Endothelial cell of umbilical vein (primary cell): ENCODE data around the gene SLC2A1. TPM values are rescaled to one million over a fixed set of nuclear protein-coding genes. Genes with fewer than 3 reads are reported as not detected.

Experiments used
- BruUV-seq: library from RNA; stranded (reverse); fragments of 400-500 nt; replicated peaks from 2 replicates; lab custom pipeline; 2021; lab: Mats Ljungman, UMichigan
- CTCF ChIA-PET: fragments of 300-600, 350-600 bp; sonication (Branson Sonifier 250); formaldehyde crosslinking; loops from one replicate; lab custom pipeline; 2021; ENCODE audit warnings: antibody characterized with exemption, inconsistent platforms; lab: Charles Lee
- POLR2A ChIA-PET: fragments of 300-600, 350-600 bp; sonication (Branson Sonifier 250); formaldehyde crosslinking; loops from one replicate; lab custom pipeline; 2021; ENCODE audit warnings: antibody characterized with exemption, inconsistent platforms; lab: Charles Lee
- DNase-seq: peaks from one replicate; pipeline ENCODE4 v3.0.0-alpha.2; 2011; ENCODE audit warnings: low read depth, low spot score
- FAIRE-seq: peaks from 2 replicates; lab custom pipeline; 2011; peaks lifted over from hg19 to GRCh38; lab: Jason Lieb, UNC
- H2AFZ ChIP-seq: 2 replicates; pipeline ENCODE4 v1.6.0; 2012; ENCODE audit warnings: low read depth, low read length, control low read depth, inconsistent platforms
- H3K27ac ChIP-seq: 2 replicates; pipeline ENCODE4 v1.5.1; 2011; ENCODE audit warnings: low read depth, mild to moderate bottlenecking, control low read depth, low read length, moderate library complexity; ENCODE audit not compliant: insufficient read depth
- H3K27me3 ChIP-seq, 2 experiments: 2 replicates each; pipeline versions ENCODE4 v1.6.0 to v1.6.1; 2011; ENCODE audit warnings: low read length in 2 of 2, mixed read lengths in 1 of 2; ENCODE audit not compliant: control insufficient read depth in 2 of 2, insufficient read depth in 2 of 2
- H3K36me3 ChIP-seq, 2 experiments: 2 replicates in 1 of 2; 3 replicates in 1 of 2; pipeline ENCODE4 v1.5.1; 2011; ENCODE audit warnings: low read length in 2 of 2, mild to moderate bottlenecking in 1 of 2, moderate library complexity in 1 of 2; ENCODE audit not compliant: control insufficient read depth in 2 of 2, insufficient read depth in 2 of 2; ENCODE audit errors: extremely low read depth in 1 of 2
- H3K4me1 ChIP-seq: 3 replicates; pipeline ENCODE4 v1.5.1; 2011; ENCODE audit warnings: mild to moderate bottlenecking, low read length; ENCODE audit not compliant: control insufficient read depth, insufficient read depth; ENCODE audit errors: extremely low read depth
- H3K4me2 ChIP-seq: 2 replicates; pipeline ENCODE4 v1.6.1; 2011; ENCODE audit warnings: low read length, control low read depth, mixed read lengths; ENCODE audit not compliant: insufficient read depth
- H3K4me3 ChIP-seq, 3 experiments: fragments of 200-600 bp in 1 of 3; sonication (generic), shearing (Covaris generic) in 1 of 3; replicated peaks in 1 of 3; 2 replicates each; pipeline ENCODE4 v1.5.1; 2011 to 2016; ENCODE audit warnings: control low read depth in 3 of 3, low read length in 3 of 3, mild to moderate bottlenecking in 2 of 3, inconsistent platforms in 1 of 3, low read depth in 1 of 3, moderate library complexity in 1 of 3; ENCODE audit not compliant: insufficient read depth in 1 of 3
- H3K79me2 ChIP-seq: 2 replicates; pipeline ENCODE4 v1.6.0; 2012; ENCODE audit warnings: low read length, inconsistent platforms; ENCODE audit not compliant: control insufficient read depth, insufficient read depth
- H3K9ac ChIP-seq: replicated peaks from 2 replicates; pipeline ENCODE3; 2011; ENCODE audit warnings: low read length, control low read depth; ENCODE audit not compliant: insufficient read depth; ENCODE audit errors: extremely low read depth
- H3K9me1 ChIP-seq: replicated peaks from 3 replicates; pipeline ENCODE4 v1.6.0; 2011; ENCODE audit warnings: mild to moderate bottlenecking, low read length; ENCODE audit not compliant: control insufficient read depth, insufficient read depth; ENCODE audit errors: extremely low read depth
- H3K9me3 ChIP-seq: replicated peaks from 2 replicates; pipeline ENCODE4 v1.5.1; 2012; ENCODE audit warnings: low read length, inconsistent platforms; ENCODE audit not compliant: control insufficient read depth, insufficient read depth
- H4K20me1 ChIP-seq: replicated peaks from 2 replicates; pipeline ENCODE3; 2011; ENCODE audit warnings: mild to moderate bottlenecking, low read length; ENCODE audit not compliant: control insufficient read depth, insufficient read depth; ENCODE audit errors: extremely low read depth
- EZH2 ChIP-seq: IDR thresholded peaks from 2 replicates; pipeline ENCODE4 v1.6.1; 2012; ENCODE audit warnings: borderline replicate concordance, low read depth, mild to moderate bottlenecking, moderate library complexity, low read length, inconsistent platforms; ENCODE audit not compliant: severe bottlenecking
- FOS ChIP-seq: IDR thresholded peaks from 2 replicates; pipeline ENCODE4 v1.6.1; 2011; ENCODE audit warnings: mild to moderate bottlenecking, low read length, moderate library complexity, borderline replicate concordance; ENCODE audit not compliant: insufficient read depth
- GATA2 ChIP-seq: IDR thresholded peaks from 2 replicates; pipeline ENCODE4 v1.7.0; 2011; ENCODE audit warnings: low read depth, mild to moderate bottlenecking, moderate library complexity, mixed read lengths, low read length; ENCODE audit not compliant: insufficient read length, insufficient read depth
- JUN ChIP-seq: IDR thresholded peaks from 2 replicates; pipeline ENCODE4 v1.6.1; 2011; ENCODE audit warnings: borderline replicate concordance, low read depth; ENCODE audit not compliant: insufficient read length, insufficient read depth
- MAX ChIP-seq: IDR thresholded peaks from 2 replicates; pipeline ENCODE4 v1.6.1; 2011; ENCODE audit not compliant: insufficient read depth, insufficient read length
- MYC ChIP-seq: IDR thresholded peaks from one replicate; pipeline ENCODE4 v1.6.1; 2011; ENCODE audit warnings: mild to moderate bottlenecking, low read depth, low read length
- POLR2A ChIP-seq: IDR thresholded peaks from 2 replicates; pipeline ENCODE4 v1.6.1; 2012; ENCODE audit warnings: low read depth, mild to moderate bottlenecking, control low read depth, low read length
- POLR2AphosphoS5 ChIP-seq: IDR thresholded peaks from 2 replicates; pipeline ENCODE4 v1.6.1; 2012; ENCODE audit warnings: low read depth, mild to moderate bottlenecking, control low read depth, low read length, moderate library complexity; ENCODE audit not compliant: insufficient read depth
- dilution Hi-C: fragments of 300-500 bp; cut with MboI; formaldehyde crosslinking; loops from one replicate; pipeline ENCODE4 v1.15.0; 2019; ENCODE audit warnings: low sequenced_read_pairs; ENCODE audit not compliant: extremely low pct_ligation_motif_present
- intact Hi-C: fragments of 100-400 bp; cut with micrococcal nuclease; formaldehyde crosslinking; loops from one replicate; pipeline ENCODE4 v1.10.0; 2022
- polyA plus RNA-seq, 4 experiments: library from polyadenylated mRNA; depleted of rRNA in 3 of 4; stranded (reverse) in 3 of 4; unstranded in 1 of 4; fragments of >200 nt; gene quantifications; 2 replicates each; pipeline versions ENCODE4 v1.2.1 to v1.2.3, GENCODE V29; 2011 to 2012; ENCODE audit warnings: missing spikeins in 1 of 4
- total RNA-seq: library from RNA; stranded (reverse); gene quantifications from 2 replicates; pipeline ENCODE4 v1.2.3, GENCODE V29; 2021
- TF ChIP-seq, protein P1 (sequence below), 2 donors: IDR thresholded peaks; 1 replicate in 1 of 2; 2 replicates in 1 of 2; pipeline ENCODE4 v1.5.1; 2011; ENCODE audit warnings: low read length in 2 of 2, mild to moderate bottlenecking in 2 of 2, moderate library complexity in 2 of 2, control low read depth in 1 of 2, inconsistent platforms in 1 of 2, low read depth in 1 of 2; ENCODE audit not compliant: insufficient read depth in 1 of 2; ENCODE audit errors: extremely low read depth in 1 of 2

SLC2A1 gene
- total and polyA plus RNA-seq, 2 donors (not counting 3 experiments of a cell fraction or from before 2014, with no cell fraction given): 42.2 to 46.5 TPM

- Histone ChIP-seq H3K27ac (no peak overlapping the region), H4K20me1 (no peaks in the 10 kb centered on the region), H3K79me2 (no peaks in the 10 kb centered on the region), H3K4me1 (peaks cover 5% of the 10 kb centered on the region), H2AFZ (no peak overlapping the region), H3K27me3 (no peaks in the 10 kb centered on the region), H3K9ac (no peak overlapping the region), H3K4me3 (no peak overlapping the region), H3K36me3 (no peaks in the 10 kb centered on the region), H3K4me2 (no peak overlapping the region), H3K9me1 (no peaks in the 10 kb centered on the region), H3K9me3 (no peaks in the 10 kb centered on the region)
- BruUV-seq: no TSS peak
- FAIRE-seq (no peak), DNase-seq (peak; percentile 29)
- ChIA-PET CTCF (interaction anchor here (0.8 to 1.7 kb wide), 4 partner anchors 10 to 102 kb away, joined by 3 to 7 read pairs (median 6); no protein-coding TSS in a partner anchor), POLR2A (interaction anchor here (0.7 kb wide), 1 partner anchor 60 kb away, joined by 5 read pairs; no protein-coding TSS in a partner anchor)
- TF ChIP-seq FOS (peak; percentile 60), JUN (no peak), EZH2 (no peak)
- dilution Hi-C loops: no loop called here
- intact Hi-C loops: no loop called here
Measured at GRCh38 chr1:42971841-42972291, 13.2 kb upstream of the SLC2A1 start.

- dilution Hi-C loops (no loop called here), intact Hi-C loops (no loop called here)
- H3K36me3 ChIP-seq: no peaks in the 10 kb centered on the region
- no peak overlapping the region for H2AFZ ChIP-seq
- DNase-seq (no peak), FAIRE-seq (no peak)
- H3K4me1 ChIP-seq: peaks cover 5% of the 10 kb centered on the region
- CTCF ChIA-PET: interaction anchor here (1.8 kb wide), 1 partner anchor 47 kb away, joined by 5 read pairs; no protein-coding TSS in a partner anchor
- H3K9ac ChIP-seq: no peak overlapping the region
- H4K20me1 ChIP-seq: no peaks in the 10 kb centered on the region
- H3K27me3 ChIP-seq: no peaks in the 10 kb centered on the region
- POLR2A ChIA-PET: no interaction called here
- no TSS peak for BruUV-seq
- TF ChIP-seq GATA2 (no peak), MYC (no peak), MAX (no peak), JUN (no peak), POLR2AphosphoS5 (no peak), FOS (no peak), EZH2 (no peak), POLR2A (no peak)
- TF ChIP-seq, protein P1, sequence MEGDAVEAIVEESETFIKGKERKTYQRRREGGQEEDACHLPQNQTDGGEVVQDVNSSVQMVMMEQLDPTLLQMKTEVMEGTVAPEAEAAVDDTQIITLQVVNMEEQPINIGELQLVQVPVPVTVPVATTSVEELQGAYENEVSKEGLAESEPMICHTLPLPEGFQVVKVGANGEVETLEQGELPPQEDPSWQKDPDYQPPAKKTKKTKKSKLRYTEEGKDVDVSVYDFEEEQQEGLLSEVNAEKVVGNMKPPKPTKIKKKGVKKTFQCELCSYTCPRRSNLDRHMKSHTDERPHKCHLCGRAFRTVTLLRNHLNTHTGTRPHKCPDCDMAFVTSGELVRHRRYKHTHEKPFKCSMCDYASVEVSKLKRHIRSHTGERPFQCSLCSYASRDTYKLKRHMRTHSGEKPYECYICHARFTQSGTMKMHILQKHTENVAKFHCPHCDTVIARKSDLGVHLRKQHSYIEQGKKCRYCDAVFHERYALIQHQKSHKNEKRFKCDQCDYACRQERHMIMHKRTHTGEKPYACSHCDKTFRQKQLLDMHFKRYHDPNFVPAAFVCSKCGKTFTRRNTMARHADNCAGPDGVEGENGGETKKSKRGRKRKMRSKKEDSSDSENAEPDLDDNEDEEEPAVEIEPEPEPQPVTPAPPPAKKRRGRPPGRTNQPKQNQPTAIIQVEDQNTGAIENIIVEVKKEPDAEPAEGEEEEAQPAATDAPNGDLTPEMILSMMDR (IDR thresholded peaks at IDR 0.05; ENCODE audit: extremely low read depth in 1 of 2, insufficient read depth in 1 of 2, low read depth in 1 of 2, low read length in 2 of 2): no peak
- H3K4me2 ChIP-seq: no peak overlapping the region
- no peaks in the 10 kb centered on the region for H3K79me2 ChIP-seq
- no peak overlapping the region for H3K27ac ChIP-seq
- H3K4me3 ChIP-seq: no peak overlapping the region
- H3K9me3 ChIP-seq: no peaks in the 10 kb centered on the region
- H3K9me1 ChIP-seq: no peaks in the 10 kb centered on the region
Measured at GRCh38 chr1:42970143-42970542, 11.5 kb upstream of the SLC2A1 start.
